Esophagus squamous epithelium (tissue), 4 donors: ENCODE measurements around the gene CAMTA1.

ENCODE experiments used
- CTCF ChIP-seq, 6 experiments: fragments of 450-650 bp in 4 of 6; fragments of 200-600 bp in 2 of 6; sonication (generic) in 2 of 6; IDR thresholded peaks; one replicate each; pipeline ENCODE4 v1.5.1; 2016 to 2019; ENCODE audit warnings: antibody characterized with exemption in 6 of 6, mild to moderate bottlenecking in 4 of 6, moderate library complexity in 4 of 6
- POLR2A ChIP-seq, 4 donors: fragments of 450-650 bp; IDR thresholded peaks; one replicate each; pipeline ENCODE4 v1.6.1; 2017; ENCODE audit warnings: antibody characterized with exemption in 4 of 4, mild to moderate bottlenecking in 4 of 4, moderate library complexity in 3 of 4

- TF ChIP-seq CTCF (IDR thresholded peaks at IDR 0.05) (no peak), POLR2A (IDR thresholded peaks at IDR 0.05) (no peak)
Measured at GRCh38 chr1:7363450-7363849, 578.2 kb downstream of the CAMTA1 start.
